HepG2 (cell line): ENCODE measurements around the gene HES1. TPM values are rescaled to one million over a fixed set of nuclear protein-coding genes. Genes with fewer than 3 reads are reported as not detected.

ENCODE experiments used
- CEBPZ ChIP-seq: IDR thresholded peaks from 2 replicates; pipeline ENCODE4 v1.6.1; 2012; ENCODE audit warnings: low read length, improper control_type of control experiment
- CTCF ChIP-seq: sonication (generic); formaldehyde crosslinking; IDR thresholded peaks from 2 replicates; pipeline ENCODE4 v1.5.0; 2020; ENCODE audit warnings: mild to moderate bottlenecking, missing genetic modification reagents, moderate library complexity
- EZH2 ChIP-seq: conservative IDR thresholded peaks from 2 replicates; pipeline ENCODE4 v1.6.1; 2012; ENCODE audit warnings: mild to moderate bottlenecking, low read depth, low read length, moderate library complexity
- FOXJ3 ChIP-seq: sonication (generic); formaldehyde crosslinking; IDR thresholded peaks from 2 replicates; pipeline ENCODE4 v1.4.0; 2020; ENCODE audit warnings: missing genetic modification reagents, mild to moderate bottlenecking, borderline replicate concordance
- LCORL ChIP-seq, 2 experiments: fragments of 450-650 bp in 1 of 2; sonication (generic) in 1 of 2; formaldehyde crosslinking in 1 of 2; IDR thresholded peaks; 2 replicates each; pipeline versions ENCODE4 v1.5.0 to v1.6.1; 2017 to 2020; ENCODE audit warnings: antibody characterized with exemption in 1 of 2, missing genetic modification reagents in 1 of 2
- NFE2L2 ChIP-seq: fragments of 150-350 bp; IDR thresholded peaks from 2 replicates; pipeline ENCODE4 v1.6.1; 2014; ENCODE audit warnings: low read length
- PLSCR1 ChIP-seq: sonication (generic); formaldehyde crosslinking; IDR thresholded peaks from 2 replicates; pipeline ENCODE4 v1.5.0; 2020; ENCODE audit warnings: missing genetic modification reagents, mild to moderate bottlenecking, borderline replicate concordance
- POLR2A ChIP-seq, 2 experiments: IDR thresholded peaks; 2 replicates each; pipeline ENCODE4 v1.6.1; 2011; ENCODE audit warnings: low read depth in 2 of 2, low read length in 2 of 2, mild to moderate bottlenecking in 1 of 2, moderate library complexity in 1 of 2; ENCODE audit not compliant: insufficient read depth in 1 of 2
- RAD51 ChIP-seq: fragments of 450-650 bp; IDR thresholded peaks from 2 replicates; pipeline ENCODE4 v1.6.1; 2016; ENCODE audit warnings: borderline replicate concordance
- RFX1 ChIP-seq: fragments of 450-650 bp; IDR thresholded peaks from 2 replicates; pipeline ENCODE4 v1.6.1; 2017
- THAP9 ChIP-seq: sonication (generic); formaldehyde crosslinking; IDR thresholded peaks from 2 replicates; pipeline ENCODE4; 2020; ENCODE audit warnings: missing genetic modification reagents, mild to moderate bottlenecking, borderline replicate concordance
- U2AF2 ChIP-seq: fragments of 200-400 bp; formaldehyde crosslinking; IDR thresholded peaks from 2 replicates; pipeline ENCODE4 v1.6.1; 2017; ENCODE audit warnings: low read depth, mild to moderate bottlenecking, low read length
- YEATS2 ChIP-seq: sonication (generic); formaldehyde crosslinking; IDR thresholded peaks from 2 replicates; pipeline ENCODE4 v1.4.0; 2020; ENCODE audit warnings: missing genetic modification reagents, borderline replicate concordance
- ZBTB7A ChIP-seq: sonication (generic); formaldehyde crosslinking; IDR thresholded peaks from 2 replicates; pipeline ENCODE4 v1.8.0; 2022; ENCODE audit warnings: mild to moderate bottlenecking, missing genetic modification reagents
- ZNF329 ChIP-seq: sonication (generic); formaldehyde crosslinking; IDR thresholded peaks from 2 replicates; pipeline ENCODE4 v1.9.0; 2021; ENCODE audit warnings: low read depth, mild to moderate bottlenecking, missing genetic modification reagents
- ZNF382 ChIP-seq: sonication (generic); formaldehyde crosslinking; IDR thresholded peaks from 2 replicates; pipeline ENCODE4 v1.5.0; 2020; ENCODE audit warnings: missing genetic modification reagents, mild to moderate bottlenecking, borderline replicate concordance
- ZNF557 ChIP-seq: sonication (generic); formaldehyde crosslinking; IDR thresholded peaks from 2 replicates; pipeline ENCODE4 v1.4.0; 2020; ENCODE audit warnings: missing genetic modification reagents
- ZNF737 ChIP-seq: sonication (generic); formaldehyde crosslinking; IDR thresholded peaks from 2 replicates; pipeline ENCODE4 v1.5.0; 2020; ENCODE audit warnings: missing genetic modification reagents, mild to moderate bottlenecking, borderline replicate concordance
- ZNF75D ChIP-seq: sonication (generic); formaldehyde crosslinking; IDR thresholded peaks from 2 replicates; pipeline ENCODE4 v1.8.1; 2023; ENCODE audit warnings: missing genetic modification reagents, mild to moderate bottlenecking, borderline replicate concordance
- ZNF850 ChIP-seq: sonication (generic); formaldehyde crosslinking; conservative IDR thresholded peaks from 2 replicates; pipeline ENCODE4 v1.9.0; 2021; ENCODE audit warnings: mild to moderate bottlenecking, missing genetic modification reagents
- polyA plus RNA-seq, 8 experiments: library from polyadenylated mRNA; depleted of rRNA in 3 of 8; stranded (reverse) in 7 of 8; unstranded in 1 of 8; fragments of >200 nt; fragmentation: Illumina TruSeq in 4 of 8; extraction: Trizol in 4 of 8; gene quantifications; 2 replicates each; pipeline versions ENCODE4 v1.2.1 to v1.2.3, GENCODE V29; 2011 to 2016; ENCODE audit warnings: low read depth in 4 of 8, missing spikeins in 1 of 8, mixed read lengths in 1 of 8; ENCODE audit not compliant: insufficient read depth in 1 of 8
- total RNA-seq, 5 experiments: library from RNA; depleted of rRNA; stranded (reverse); fragments of >200 nt; fragmentation: Illumina TruSeq; extraction: Trizol; gene quantifications; 2 replicates each; pipeline ENCODE4 v1.2.3, GENCODE V29; 2016; ENCODE audit warnings: low read depth in 1 of 5

The HES1 gene
- total and polyA plus RNA-seq, 2 of the 13 experiments (the other 11 are each of a cell fraction or from before 2014, with no cell fraction given), result 15.4 to 19.8 TPM

- no peak for TF ChIP-seq CEBPZ
- no peak for TF ChIP-seq NFE2L2
- no peak for TF ChIP-seq U2AF2
- no peak for TF ChIP-seq ZBTB7A
- TF ChIP-seq RFX1, result no peak
- no peak for TF ChIP-seq EZH2
- TF ChIP-seq ZNF737 (CRISPR knock-in tag), result no peak
- TF ChIP-seq RAD51, result no peak
- no peak for TF ChIP-seq CTCF (CRISPR knock-in tag)
- TF ChIP-seq YEATS2 (CRISPR knock-in tag), result peak; percentile 85; the same call in 1 of the 2 replicates
- TF ChIP-seq ZNF850 (CRISPR knock-in tag), result no peak
- peak; percentile 38 for TF ChIP-seq FOXJ3
- peak in 1 of 2 experiments; percentile 100; a peak in 2 of 4 replicates for TF ChIP-seq POLR2A (IDR thresholded peaks at IDR 0.05; ENCODE audit: insufficient read depth in 1 of 2, low read depth in 2 of 2, low read length in 2 of 2)
- no peak for TF ChIP-seq LCORL (IDR thresholded peaks at IDR 0.05)
- peak; percentile 65 for TF ChIP-seq LCORL (CRISPR knock-in tag; IDR thresholded peaks at IDR 0.05)
- TF ChIP-seq THAP9 (CRISPR knock-in tag), result no peak
- TF ChIP-seq ZNF557 (CRISPR knock-in tag), result peak; percentile 82; the same call in 1 of the 2 replicates
- no peak for TF ChIP-seq PLSCR1 (CRISPR knock-in tag)
- TF ChIP-seq ZNF75D (CRISPR knock-in tag), result no peak
- no peak for TF ChIP-seq ZNF382 (CRISPR knock-in tag)
- TF ChIP-seq ZNF329 (CRISPR knock-in tag), result peak; percentile 83; the same call in 1 of the 2 replicates
Observed at GRCh38 chr3:194135806-194136518, at the start of gene HES1 (continued).
